Measurements from ENCODE around the gene RASIP1. TPM values are rescaled to one million over a fixed set of nuclear protein-coding genes. Genes with fewer than 3 reads are reported as not detected.
"Not testable (repeated sequence)": the region's sequence is repeated elsewhere in the genome, so short reads cannot be mapped to it uniquely, and the experiment has no call there.

The RASIP1 gene, protein sequence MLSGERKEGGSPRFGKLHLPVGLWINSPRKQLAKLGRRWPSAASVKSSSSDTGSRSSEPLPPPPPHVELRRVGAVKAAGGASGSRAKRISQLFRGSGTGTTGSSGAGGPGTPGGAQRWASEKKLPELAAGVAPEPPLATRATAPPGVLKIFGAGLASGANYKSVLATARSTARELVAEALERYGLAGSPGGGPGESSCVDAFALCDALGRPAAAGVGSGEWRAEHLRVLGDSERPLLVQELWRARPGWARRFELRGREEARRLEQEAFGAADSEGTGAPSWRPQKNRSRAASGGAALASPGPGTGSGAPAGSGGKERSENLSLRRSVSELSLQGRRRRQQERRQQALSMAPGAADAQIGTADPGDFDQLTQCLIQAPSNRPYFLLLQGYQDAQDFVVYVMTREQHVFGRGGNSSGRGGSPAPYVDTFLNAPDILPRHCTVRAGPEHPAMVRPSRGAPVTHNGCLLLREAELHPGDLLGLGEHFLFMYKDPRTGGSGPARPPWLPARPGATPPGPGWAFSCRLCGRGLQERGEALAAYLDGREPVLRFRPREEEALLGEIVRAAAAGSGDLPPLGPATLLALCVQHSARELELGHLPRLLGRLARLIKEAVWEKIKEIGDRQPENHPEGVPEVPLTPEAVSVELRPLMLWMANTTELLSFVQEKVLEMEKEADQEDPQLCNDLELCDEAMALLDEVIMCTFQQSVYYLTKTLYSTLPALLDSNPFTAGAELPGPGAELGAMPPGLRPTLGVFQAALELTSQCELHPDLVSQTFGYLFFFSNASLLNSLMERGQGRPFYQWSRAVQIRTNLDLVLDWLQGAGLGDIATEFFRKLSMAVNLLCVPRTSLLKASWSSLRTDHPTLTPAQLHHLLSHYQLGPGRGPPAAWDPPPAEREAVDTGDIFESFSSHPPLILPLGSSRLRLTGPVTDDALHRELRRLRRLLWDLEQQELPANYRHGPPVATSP
- total RNA-seq: 10 to 100 TPM; 11.6 to 12.3 TPM

DNA sequence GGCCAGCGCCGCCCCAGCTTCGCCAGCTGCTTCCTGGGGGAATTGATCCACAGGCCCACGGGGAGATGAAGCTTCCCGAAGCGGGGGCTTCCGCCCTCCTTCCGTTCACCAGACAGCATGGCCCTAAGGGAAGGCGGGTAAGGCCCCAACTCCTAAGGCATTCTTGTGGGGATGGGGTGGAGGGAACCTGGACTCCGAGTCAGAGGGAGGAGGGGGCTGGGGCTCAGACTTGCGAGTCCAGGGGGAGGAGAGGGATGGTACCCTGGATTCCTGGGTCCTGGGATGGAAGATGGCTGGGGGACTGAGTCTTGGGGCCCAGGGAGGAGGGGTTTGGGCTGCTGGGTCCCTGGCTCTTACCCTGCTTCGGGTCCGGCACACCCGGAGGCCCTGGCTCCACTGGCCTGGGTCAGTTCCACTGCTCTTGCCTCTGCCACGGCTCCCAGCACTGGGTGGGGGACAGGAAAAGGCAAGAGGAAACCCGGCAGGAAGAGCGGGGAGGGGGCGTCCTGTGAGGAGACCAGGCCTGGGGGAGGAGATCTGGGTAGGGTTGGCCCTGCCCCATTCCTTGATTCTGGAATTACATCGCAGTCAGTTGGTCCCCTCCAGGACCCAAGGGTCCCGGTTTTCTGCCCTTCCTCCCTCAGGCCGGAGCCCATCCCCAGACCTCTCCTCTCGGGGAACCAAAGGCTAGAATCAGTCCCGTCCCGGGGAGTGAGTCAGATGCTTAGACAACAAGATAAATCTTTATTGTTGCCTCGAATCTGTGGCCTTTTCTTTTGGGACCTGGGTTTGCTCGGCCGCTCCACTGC, at the start of gene RASIP1:
RASIP1 (minus strand) TSS at position 447 of the 809 bp plus-strand sequence; CDS start at position 119, 328 bp downstream.
- no peak for ATAC-seq (ENCODE audit: insufficient number of reproducible peaks, low FRiP score, low read depth)
- Histone ChIP-seq H3K4me3 (peak within 1 kb of the TSS; percentile 79), H3K27me3 (replicated peaks; ENCODE audit: insufficient read depth) (peaks cover under 1% of the 10 kb centered on the region), H3K27ac (no peak within 1 kb of the TSS), H3K4me1 (ENCODE audit: control insufficient read depth in 1 of 2, low read depth in 2 of 2) (peaks cover 5 to 17% of the 10 kb centered on the region in 2 donors), H3K9me3 (no peaks in the 10 kb centered on the region), H3K36me3 (no peaks in the 10 kb centered on the region)
- TF ChIP-seq, protein P1, sequence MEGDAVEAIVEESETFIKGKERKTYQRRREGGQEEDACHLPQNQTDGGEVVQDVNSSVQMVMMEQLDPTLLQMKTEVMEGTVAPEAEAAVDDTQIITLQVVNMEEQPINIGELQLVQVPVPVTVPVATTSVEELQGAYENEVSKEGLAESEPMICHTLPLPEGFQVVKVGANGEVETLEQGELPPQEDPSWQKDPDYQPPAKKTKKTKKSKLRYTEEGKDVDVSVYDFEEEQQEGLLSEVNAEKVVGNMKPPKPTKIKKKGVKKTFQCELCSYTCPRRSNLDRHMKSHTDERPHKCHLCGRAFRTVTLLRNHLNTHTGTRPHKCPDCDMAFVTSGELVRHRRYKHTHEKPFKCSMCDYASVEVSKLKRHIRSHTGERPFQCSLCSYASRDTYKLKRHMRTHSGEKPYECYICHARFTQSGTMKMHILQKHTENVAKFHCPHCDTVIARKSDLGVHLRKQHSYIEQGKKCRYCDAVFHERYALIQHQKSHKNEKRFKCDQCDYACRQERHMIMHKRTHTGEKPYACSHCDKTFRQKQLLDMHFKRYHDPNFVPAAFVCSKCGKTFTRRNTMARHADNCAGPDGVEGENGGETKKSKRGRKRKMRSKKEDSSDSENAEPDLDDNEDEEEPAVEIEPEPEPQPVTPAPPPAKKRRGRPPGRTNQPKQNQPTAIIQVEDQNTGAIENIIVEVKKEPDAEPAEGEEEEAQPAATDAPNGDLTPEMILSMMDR (IDR thresholded peaks at IDR 0.05): no peak
- DNase-seq (ENCODE audit: low spot score): no peak

DNA sequence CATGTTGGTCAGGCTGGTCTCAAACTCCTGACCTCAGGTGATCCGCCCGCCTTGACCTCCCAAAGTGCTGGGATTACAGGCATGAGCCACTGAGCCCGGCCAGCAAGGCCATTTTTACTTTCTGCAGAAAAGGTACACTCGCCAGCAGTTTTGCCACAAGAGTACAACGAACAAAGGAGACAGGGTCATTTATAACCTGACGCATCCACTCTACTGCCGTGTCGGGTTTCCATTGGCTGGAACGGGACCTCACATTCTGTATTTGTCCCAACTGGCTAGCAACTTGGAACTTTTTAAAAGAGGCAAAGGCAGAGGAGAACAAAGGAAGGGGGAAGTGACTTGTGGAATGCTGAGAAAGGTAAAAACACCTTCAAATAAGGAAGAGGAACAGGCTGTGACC, 46.9 kb upstream of the RASIP1 start:
- H3K27ac ChIP-seq; H3K36me3 ChIP-seq; DNase-seq (ENCODE audit: low spot score); H3K9me3 ChIP-seq; H3K4me3 ChIP-seq; H3K27me3 ChIP-seq (replicated peaks; ENCODE audit: insufficient read depth); ATAC-seq (ENCODE audit: insufficient number of reproducible peaks, low FRiP score, low read depth); H3K4me1 ChIP-seq (ENCODE audit: control insufficient read depth in 1 of 2, low read depth in 2 of 2): not testable (repeated sequence)

DNA sequence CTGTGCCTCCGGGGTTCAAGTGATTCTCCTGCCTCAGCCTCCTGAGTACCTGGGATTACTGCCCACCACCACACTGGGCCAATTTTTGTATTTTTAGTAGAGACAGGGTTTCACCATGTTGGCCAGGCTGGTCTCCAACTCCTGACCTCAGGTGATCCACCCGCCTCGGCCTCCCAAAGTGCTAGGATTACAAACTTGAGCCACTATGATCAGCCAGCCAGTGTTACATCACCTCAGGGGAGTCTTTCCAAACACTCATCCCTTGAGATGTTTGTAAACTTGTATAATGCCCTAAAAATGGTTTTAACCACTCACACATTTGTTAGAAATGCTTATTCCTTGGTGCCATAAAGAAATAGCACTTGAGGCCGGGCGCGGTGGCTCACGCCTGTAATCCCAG, 46.0 kb upstream of the RASIP1 start:
- not testable (repeated sequence) for H3K9me3 ChIP-seq; ATAC-seq (ENCODE audit: insufficient number of reproducible peaks, low FRiP score, low read depth); H3K4me3 ChIP-seq; DNase-seq (ENCODE audit: low spot score); H3K27ac ChIP-seq; H3K36me3 ChIP-seq; H3K4me1 ChIP-seq (ENCODE audit: control insufficient read depth in 1 of 2, low read depth in 2 of 2); H3K27me3 ChIP-seq (replicated peaks; ENCODE audit: insufficient read depth)

DNA sequence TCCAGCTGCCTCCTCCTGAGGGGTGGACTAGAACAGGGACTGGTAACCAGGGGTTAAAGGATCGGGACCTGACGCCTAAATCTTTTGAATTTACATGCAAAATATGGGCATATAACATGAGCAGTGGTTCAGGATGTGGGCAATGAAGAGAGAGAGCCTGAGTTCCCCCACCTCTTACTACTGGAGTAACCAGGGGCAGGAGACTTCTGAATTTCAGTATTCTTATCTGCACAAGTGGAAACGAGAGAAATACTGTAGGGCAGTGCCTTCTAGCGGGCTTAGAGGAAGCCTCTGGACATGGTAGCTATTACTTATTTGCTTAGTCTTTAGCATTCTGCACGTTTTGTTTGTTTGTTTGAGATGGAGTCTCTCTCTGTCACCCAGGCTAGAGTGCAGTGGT, 44.1 kb upstream of the RASIP1 start:
- no peak for ATAC-seq (ENCODE audit: insufficient number of reproducible peaks, low FRiP score, low read depth)
- H3K4me1 ChIP-seq (ENCODE audit: control insufficient read depth in 1 of 2, low read depth in 2 of 2): no peaks in the 10 kb centered on the region
- no peak for DNase-seq (ENCODE audit: low spot score)
- TF ChIP-seq, protein P1 (IDR thresholded peaks at IDR 0.05): no peak
- H3K27me3 ChIP-seq (replicated peaks; ENCODE audit: insufficient read depth): no peaks in the 10 kb centered on the region
- H3K27ac ChIP-seq: no peak overlapping the region
- no peak overlapping the region for H3K4me3 ChIP-seq
- H3K9me3 ChIP-seq: no peaks in the 10 kb centered on the region
- no peaks in the 10 kb centered on the region for H3K36me3 ChIP-seq

DNA sequence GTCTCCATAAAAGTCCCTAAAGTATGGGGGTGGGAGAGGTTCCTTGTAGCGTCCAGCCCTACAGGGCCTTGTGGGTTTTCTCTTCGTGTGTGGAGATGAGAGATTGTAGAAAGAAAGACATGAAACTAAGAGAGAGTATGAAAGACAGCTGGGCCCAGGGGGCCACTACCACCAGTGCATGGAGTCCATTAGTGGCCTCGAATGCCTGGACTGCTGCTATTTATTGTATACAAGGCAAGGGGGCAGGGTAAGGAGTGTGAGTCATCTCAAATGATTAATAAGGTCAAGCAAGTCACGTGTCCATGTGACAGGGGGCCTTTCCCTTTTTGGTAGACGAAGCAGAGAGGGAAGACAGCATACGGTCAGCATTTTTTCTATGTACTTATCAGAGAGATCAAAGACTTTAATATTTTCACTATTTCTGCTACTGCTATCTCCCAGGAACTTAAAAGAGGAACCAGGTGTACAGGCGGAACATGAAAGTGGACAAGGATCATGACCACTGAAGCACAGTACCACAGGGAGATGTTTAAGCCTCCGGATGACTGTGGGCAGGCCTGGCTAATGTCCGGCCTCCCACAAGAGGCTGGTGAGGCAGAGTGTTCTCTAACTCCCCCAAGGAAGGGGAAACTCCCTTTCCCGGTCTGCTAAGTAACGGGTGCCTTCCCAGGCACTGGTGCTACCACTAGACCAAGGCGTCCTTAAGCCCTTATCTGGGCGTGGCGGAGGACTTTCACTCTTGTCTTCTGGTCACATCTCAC, 40.4 kb upstream of the RASIP1 start:
- no peak overlapping the region for H3K4me3 ChIP-seq
- peak overlapping the region in 1 of 2 donors; percentile 1 for H3K27ac ChIP-seq
- ATAC-seq (ENCODE audit: insufficient number of reproducible peaks, low FRiP score, low read depth): no peak
- no peaks in the 10 kb centered on the region for H3K9me3 ChIP-seq
- no peaks in the 10 kb centered on the region for H3K36me3 ChIP-seq
- H3K4me1 ChIP-seq (ENCODE audit: control insufficient read depth in 1 of 2, low read depth in 2 of 2): no peaks in the 10 kb centered on the region
- H3K27me3 ChIP-seq (replicated peaks; ENCODE audit: insufficient read depth): no peaks in the 10 kb centered on the region
- DNase-seq (ENCODE audit: low spot score): no peak
- TF ChIP-seq, protein P1 (IDR thresholded peaks at IDR 0.05): no peak
